K562 (cell line): ENCODE data around the gene OR1J1. TPM values are rescaled to one million over a fixed set of nuclear protein-coding genes. Genes with fewer than 3 reads are reported as not detected.

Source experiments
- C11orf30 ChIP-seq: fragments of 450-650 bp; IDR thresholded peaks from 2 replicates; pipeline ENCODE4 v1.6.1; 2016; ENCODE audit warnings: low read depth, mild to moderate bottlenecking
- HNRNPL ChIP-seq: fragments of 200-400 bp; formaldehyde crosslinking; IDR thresholded peaks from 2 replicates; pipeline ENCODE4 v1.6.1; 2017; ENCODE audit warnings: low read depth, mild to moderate bottlenecking, low read length
- RBM25 ChIP-seq: fragments of 200-400 bp; formaldehyde crosslinking; IDR thresholded peaks from 2 replicates; pipeline ENCODE4 v1.6.1; 2018; ENCODE audit warnings: low read length, low read depth, moderate library complexity; ENCODE audit not compliant: severe bottlenecking
- RCOR1 ChIP-seq, 2 experiments: IDR thresholded peaks; 2 replicates each; pipeline ENCODE4 v1.6.1; 2012; ENCODE audit warnings: low read depth in 2 of 2, low read length in 2 of 2, borderline replicate concordance in 1 of 2, improper control_type of control experiment in 1 of 2
- RHOXF2B ChIP-seq: fragments of 250-450 bp; sonication (Bioruptor Pico); conservative IDR thresholded peaks from 2 replicates; pipeline ENCODE4 v1.5.1; 2021
- SRSF1 ChIP-seq: fragments of 200-400 bp; formaldehyde crosslinking; IDR thresholded peaks from 2 replicates; pipeline ENCODE4 v1.6.1; 2017; ENCODE audit warnings: mild to moderate bottlenecking, low read depth, low read length, moderate library complexity
- SRSF9 ChIP-seq: fragments of 200-400 bp; formaldehyde crosslinking; IDR thresholded peaks from 2 replicates; pipeline ENCODE4 v1.6.1; 2017; ENCODE audit warnings: low read depth, low read length, borderline replicate concordance
- ZNF408 ChIP-seq: fragments of 250-450 bp; sonication (Bioruptor Pico); IDR thresholded peaks from 2 replicates; pipeline ENCODE4 v1.4.0; 2020; ENCODE audit warnings: low read depth, mild to moderate bottlenecking, moderate library complexity
- ZNF766 ChIP-seq: fragments of 200-800 bp; sonication (Bioruptor generic); conservative IDR thresholded peaks from 2 replicates; pipeline ENCODE4 v1.6.1; 2016; ENCODE audit warnings: missing genetic modification characterization, missing compliant biosample characterization
- polyA plus RNA-seq, 8 experiments: library from polyadenylated mRNA; depleted of rRNA in 4 of 8; stranded (reverse) in 5 of 8; unstranded in 3 of 8; fragments of >200 nt; fragmentation: Nextera tagmentation in 2 of 8; fragmentation: Illumina TruSeq in 1 of 8; extraction: Ambion mirVana in 2 of 8; extraction: Trizol in 1 of 8; gene quantifications; 2 replicates each; pipeline versions ENCODE4 v1.2.1 to v1.2.3, GENCODE V29; 2011 to 2014; ENCODE audit warnings: inconsistent platforms in 1 of 8, missing spikeins in 1 of 8
- total RNA-seq, 7 experiments: library from RNA; depleted of rRNA in 6 of 7; stranded (reverse); fragments of >200 nt in 6 of 7; fragmentation: Illumina TruSeq in 2 of 7; extraction: Trizol in 2 of 7; gene quantifications; 2 replicates each; pipeline versions ENCODE4 v1.2.1 to v1.2.3, GENCODE V29; 2011 to 2021; ENCODE audit warnings: low replicate concordance in 1 of 7
- TF ChIP-seq, protein P1 (sequence below): fragments of 250-450 bp; sonication (Bioruptor Pico); IDR thresholded peaks from 2 replicates; pipeline ENCODE4 v1.5.0; 2020; ENCODE audit warnings: mild to moderate bottlenecking
- TF ChIP-seq, protein P2 (sequence below): sonication (generic); formaldehyde crosslinking; IDR thresholded peaks from 2 replicates; pipeline ENCODE4 v1.8.0; 2023; ENCODE audit warnings: missing genetic modification reagents, mild to moderate bottlenecking, borderline replicate concordance
- TF ChIP-seq, protein P3 (sequence below): fragments of 450-650 bp; IDR thresholded peaks from 2 replicates; pipeline ENCODE4 v1.6.1; 2016; ENCODE audit warnings: low read depth

Gene OR1J1
- total and polyA plus RNA-seq, 9 of the 15 experiments (the other 6 are each of a cell fraction or from before 2014, with no cell fraction given): not detected

DNA sequence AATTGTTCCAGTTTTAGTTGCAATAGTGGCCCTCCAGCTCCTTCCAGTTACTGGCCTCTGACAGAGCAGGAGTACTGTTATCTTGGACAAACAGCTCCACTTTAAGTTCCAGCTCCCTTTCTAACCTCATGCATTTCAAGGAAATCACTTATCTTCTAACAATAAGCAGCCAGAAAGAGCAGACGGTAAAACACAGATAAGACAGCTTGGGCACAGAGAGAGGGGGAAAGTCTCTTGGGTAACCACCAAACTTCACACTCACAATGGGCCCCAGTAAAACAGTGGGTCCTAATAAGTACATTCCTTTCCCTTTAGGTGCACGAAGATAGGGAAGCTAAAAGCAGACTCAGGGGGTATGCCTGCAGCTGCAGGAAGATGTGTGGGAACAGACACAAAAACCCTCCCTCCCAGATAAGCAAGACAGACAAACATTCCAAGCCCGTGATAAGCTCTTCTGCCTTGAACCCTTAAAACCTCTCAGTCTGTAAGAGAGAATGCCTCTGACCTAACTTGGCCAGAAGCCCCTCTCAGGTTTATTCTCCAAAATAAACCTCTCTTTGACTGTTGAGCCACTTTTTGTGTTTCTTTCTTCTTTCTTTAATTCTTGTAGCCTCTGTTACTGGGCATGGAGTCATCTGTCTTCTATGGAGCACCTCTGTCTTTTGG is 30.8 kb downstream of the OR1J1 start (continued):
- TF ChIP-seq, protein P1, sequence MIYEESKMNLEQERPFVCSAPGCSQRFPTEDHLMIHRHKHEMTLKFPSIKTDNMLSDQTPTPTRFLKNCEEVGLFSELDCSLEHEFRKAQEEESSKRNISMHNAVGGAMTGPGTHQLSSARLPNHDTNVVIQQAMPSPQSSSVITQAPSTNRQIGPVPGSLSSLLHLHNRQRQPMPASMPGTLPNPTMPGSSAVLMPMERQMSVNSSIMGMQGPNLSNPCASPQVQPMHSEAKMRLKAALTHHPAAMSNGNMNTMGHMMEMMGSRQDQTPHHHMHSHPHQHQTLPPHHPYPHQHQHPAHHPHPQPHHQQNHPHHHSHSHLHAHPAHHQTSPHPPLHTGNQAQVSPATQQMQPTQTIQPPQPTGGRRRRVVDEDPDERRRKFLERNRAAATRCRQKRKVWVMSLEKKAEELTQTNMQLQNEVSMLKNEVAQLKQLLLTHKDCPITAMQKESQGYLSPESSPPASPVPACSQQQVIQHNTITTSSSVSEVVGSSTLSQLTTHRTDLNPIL (CRISPR knock-in tag): no peak
- TF ChIP-seq, protein P2, sequence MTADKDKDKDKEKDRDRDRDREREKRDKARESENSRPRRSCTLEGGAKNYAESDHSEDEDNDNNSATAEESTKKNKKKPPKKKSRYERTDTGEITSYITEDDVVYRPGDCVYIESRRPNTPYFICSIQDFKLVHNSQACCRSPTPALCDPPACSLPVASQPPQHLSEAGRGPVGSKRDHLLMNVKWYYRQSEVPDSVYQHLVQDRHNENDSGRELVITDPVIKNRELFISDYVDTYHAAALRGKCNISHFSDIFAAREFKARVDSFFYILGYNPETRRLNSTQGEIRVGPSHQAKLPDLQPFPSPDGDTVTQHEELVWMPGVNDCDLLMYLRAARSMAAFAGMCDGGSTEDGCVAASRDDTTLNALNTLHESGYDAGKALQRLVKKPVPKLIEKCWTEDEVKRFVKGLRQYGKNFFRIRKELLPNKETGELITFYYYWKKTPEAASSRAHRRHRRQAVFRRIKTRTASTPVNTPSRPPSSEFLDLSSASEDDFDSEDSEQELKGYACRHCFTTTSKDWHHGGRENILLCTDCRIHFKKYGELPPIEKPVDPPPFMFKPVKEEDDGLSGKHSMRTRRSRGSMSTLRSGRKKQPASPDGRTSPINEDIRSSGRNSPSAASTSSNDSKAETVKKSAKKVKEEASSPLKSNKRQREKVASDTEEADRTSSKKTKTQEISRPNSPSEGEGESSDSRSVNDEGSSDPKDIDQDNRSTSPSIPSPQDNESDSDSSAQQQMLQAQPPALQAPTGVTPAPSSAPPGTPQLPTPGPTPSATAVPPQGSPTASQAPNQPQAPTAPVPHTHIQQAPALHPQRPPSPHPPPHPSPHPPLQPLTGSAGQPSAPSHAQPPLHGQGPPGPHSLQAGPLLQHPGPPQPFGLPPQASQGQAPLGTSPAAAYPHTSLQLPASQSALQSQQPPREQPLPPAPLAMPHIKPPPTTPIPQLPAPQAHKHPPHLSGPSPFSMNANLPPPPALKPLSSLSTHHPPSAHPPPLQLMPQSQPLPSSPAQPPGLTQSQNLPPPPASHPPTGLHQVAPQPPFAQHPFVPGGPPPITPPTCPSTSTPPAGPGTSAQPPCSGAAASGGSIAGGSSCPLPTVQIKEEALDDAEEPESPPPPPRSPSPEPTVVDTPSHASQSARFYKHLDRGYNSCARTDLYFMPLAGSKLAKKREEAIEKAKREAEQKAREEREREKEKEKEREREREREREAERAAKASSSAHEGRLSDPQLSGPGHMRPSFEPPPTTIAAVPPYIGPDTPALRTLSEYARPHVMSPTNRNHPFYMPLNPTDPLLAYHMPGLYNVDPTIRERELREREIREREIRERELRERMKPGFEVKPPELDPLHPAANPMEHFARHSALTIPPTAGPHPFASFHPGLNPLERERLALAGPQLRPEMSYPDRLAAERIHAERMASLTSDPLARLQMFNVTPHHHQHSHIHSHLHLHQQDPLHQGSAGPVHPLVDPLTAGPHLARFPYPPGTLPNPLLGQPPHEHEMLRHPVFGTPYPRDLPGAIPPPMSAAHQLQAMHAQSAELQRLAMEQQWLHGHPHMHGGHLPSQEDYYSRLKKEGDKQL (CRISPR knock-in tag): no peak
- TF ChIP-seq RBM25 (peak; percentile 88), ZNF766 (CRISPR knock-in tag) (peak; percentile 79; the same call in 1 of the 2 replicates), SRSF1 (no peak), C11orf30 (no peak), RHOXF2B (no peak), SRSF9 (no peak), HNRNPL (no peak), RCOR1 (IDR thresholded peaks at IDR 0.05; ENCODE audit: borderline replicate concordance in 1 of 2, low read depth in 2 of 2, low read length in 2 of 2) (peak; percentile 7 to 28; a peak in 1 of 4 replicates), ZNF408 (CRISPR knock-in tag) (no peak)
- TF ChIP-seq, protein P3, sequence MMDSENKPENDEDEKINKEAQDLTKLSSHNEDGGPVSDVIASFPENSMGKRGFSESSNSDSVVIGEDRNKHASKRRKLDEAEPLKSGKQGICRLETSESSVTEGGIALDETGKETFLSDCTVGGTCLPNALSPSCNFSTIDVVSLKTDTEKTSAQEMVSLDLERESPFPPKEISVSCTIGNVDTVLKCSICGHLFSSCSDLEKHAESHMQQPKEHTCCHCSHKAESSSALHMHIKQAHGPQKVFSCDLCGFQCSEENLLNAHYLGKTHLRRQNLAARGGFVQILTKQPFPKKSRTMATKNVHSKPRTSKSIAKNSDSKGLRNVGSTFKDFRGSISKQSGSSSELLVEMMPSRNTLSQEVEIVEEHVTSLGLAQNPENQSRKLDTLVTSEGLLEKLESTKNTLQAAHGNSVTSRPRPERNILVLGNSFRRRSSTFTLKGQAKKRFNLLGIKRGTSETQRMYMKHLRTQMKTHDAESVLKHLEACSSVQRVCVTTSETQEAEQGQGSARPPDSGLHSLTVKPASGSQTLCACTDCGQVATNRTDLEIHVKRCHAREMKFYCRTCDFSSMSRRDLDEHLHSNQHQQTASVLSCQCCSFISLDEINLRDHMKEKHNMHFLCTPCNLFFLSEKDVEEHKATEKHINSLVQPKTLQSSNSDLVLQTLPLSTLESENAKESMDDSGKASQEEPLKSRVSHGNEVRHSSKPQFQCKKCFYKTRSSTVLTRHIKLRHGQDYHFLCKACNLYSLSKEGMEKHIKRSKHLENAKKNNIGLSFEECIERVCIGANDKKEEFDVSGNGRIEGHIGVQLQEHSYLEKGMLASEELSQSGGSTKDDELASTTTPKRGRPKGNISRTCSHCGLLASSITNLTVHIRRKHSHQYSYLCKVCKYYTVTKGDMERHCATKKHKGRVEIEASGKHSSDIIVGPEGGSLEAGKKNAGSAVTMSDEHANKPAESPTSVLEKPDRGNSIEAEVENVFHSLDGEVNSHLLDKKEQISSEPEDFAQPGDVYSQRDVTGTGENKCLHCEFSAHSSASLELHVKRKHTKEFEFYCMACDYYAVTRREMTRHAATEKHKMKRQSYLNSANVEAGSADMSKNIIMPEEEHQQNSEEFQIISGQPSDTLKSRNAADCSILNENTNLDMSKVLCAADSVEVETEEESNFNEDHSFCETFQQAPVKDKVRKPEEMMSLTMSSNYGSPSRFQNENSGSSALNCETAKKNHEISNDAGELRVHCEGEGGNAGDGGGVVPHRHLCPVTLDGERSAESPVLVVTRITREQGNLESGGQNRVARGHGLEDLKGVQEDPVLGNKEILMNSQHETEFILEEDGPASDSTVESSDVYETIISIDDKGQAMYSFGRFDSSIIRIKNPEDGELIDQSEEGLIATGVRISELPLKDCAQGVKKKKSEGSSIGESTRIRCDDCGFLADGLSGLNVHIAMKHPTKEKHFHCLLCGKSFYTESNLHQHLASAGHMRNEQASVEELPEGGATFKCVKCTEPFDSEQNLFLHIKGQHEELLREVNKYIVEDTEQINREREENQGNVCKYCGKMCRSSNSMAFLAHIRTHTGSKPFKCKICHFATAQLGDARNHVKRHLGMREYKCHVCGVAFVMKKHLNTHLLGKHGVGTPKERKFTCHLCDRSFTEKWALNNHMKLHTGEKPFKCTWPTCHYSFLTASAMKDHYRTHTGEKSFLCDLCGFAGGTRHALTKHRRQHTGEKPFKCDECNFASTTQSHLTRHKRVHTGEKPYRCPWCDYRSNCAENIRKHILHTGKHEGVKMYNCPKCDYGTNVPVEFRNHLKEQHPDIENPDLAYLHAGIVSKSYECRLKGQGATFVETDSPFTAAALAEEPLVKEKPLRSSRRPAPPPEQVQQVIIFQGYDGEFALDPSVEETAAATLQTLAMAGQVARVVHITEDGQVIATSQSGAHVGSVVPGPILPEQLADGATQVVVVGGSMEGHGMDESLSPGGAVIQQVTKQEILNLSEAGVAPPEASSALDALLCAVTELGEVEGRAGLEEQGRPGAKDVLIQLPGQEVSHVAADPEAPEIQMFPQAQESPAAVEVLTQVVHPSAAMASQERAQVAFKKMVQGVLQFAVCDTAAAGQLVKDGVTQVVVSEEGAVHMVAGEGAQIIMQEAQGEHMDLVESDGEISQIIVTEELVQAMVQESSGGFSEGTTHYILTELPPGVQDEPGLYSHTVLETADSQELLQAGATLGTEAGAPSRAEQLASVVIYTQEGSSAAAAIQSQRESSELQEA: no peak
